Activated CD8-positive, alpha-beta memory T cell treated with anti-CD3 and anti-CD28 coated beads, Interleukin-2, amount 10 ng/mL, durations not matched to agents 7 days and 5 days (primary cell): ENCODE measurements around the gene TSHZ1. TPM values are rescaled to one million over a fixed set of nuclear protein-coding genes. Genes with fewer than 3 reads are reported as not detected.

Experiments
- ATAC-seq: fragments of 150-1000 bp; cut with Tn5 transposase; one replicate; pipeline ENCODE4 v1.10.0; 2021; ENCODE audit warnings: moderate library complexity
- CTCF ChIA-PET: fragments of 350-600 bp; sonication (Branson Sonifier 250); formaldehyde crosslinking; loops from one replicate; lab custom pipeline; 2021; ENCODE audit warnings: antibody characterized with exemption; lab: Charles Lee
- DNase-seq: peaks from one replicate; pipeline ENCODE4 v3.0.0-alpha.2; 2020
- H3K27ac Mint-ChIP-seq: one replicate; pipeline ENCODE4 v1.8.0; 2021; ENCODE audit warnings: mild to moderate bottlenecking, mixed read lengths
- H3K27me3 Mint-ChIP-seq: one replicate; pipeline ENCODE4 v1.8.0; 2021; ENCODE audit warnings: mixed read lengths
- H3K36me3 Mint-ChIP-seq: one replicate; pipeline ENCODE4 v1.8.0; 2021; ENCODE audit warnings: mild to moderate bottlenecking, mixed read lengths
- H3K4me1 Mint-ChIP-seq: one replicate; pipeline ENCODE4 v1.8.0; 2021; ENCODE audit warnings: mixed read lengths
- H3K4me3 Mint-ChIP-seq: one replicate; pipeline ENCODE4 v1.8.0; 2021; ENCODE audit warnings: mild to moderate bottlenecking, moderate library complexity, mixed read lengths
- H3K9me3 Mint-ChIP-seq: one replicate; pipeline ENCODE4 v1.8.0; 2022; ENCODE audit warnings: low read depth, mixed read lengths
- total RNA-seq, 2 experiments: library from RNA; stranded (reverse); gene quantifications; one replicate each; pipeline ENCODE4 v1.2.3, GENCODE V29; 2021

Gene TSHZ1, protein sequence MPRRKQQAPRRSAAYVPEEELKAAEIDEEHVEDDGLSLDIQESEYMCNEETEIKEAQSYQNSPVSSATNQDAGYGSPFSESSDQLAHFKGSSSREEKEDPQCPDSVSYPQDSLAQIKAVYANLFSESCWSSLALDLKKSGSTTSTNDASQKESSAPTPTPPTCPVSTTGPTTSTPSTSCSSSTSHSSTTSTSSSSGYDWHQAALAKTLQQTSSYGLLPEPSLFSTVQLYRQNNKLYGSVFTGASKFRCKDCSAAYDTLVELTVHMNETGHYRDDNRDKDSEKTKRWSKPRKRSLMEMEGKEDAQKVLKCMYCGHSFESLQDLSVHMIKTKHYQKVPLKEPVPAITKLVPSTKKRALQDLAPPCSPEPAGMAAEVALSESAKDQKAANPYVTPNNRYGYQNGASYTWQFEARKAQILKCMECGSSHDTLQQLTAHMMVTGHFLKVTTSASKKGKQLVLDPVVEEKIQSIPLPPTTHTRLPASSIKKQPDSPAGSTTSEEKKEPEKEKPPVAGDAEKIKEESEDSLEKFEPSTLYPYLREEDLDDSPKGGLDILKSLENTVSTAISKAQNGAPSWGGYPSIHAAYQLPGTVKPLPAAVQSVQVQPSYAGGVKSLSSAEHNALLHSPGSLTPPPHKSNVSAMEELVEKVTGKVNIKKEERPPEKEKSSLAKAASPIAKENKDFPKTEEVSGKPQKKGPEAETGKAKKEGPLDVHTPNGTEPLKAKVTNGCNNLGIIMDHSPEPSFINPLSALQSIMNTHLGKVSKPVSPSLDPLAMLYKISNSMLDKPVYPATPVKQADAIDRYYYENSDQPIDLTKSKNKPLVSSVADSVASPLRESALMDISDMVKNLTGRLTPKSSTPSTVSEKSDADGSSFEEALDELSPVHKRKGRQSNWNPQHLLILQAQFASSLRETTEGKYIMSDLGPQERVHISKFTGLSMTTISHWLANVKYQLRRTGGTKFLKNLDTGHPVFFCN (N-terminal part only)
- total RNA-seq, result 10 to 100 TPM; 13.8 to 20.4 TPM

DNA sequence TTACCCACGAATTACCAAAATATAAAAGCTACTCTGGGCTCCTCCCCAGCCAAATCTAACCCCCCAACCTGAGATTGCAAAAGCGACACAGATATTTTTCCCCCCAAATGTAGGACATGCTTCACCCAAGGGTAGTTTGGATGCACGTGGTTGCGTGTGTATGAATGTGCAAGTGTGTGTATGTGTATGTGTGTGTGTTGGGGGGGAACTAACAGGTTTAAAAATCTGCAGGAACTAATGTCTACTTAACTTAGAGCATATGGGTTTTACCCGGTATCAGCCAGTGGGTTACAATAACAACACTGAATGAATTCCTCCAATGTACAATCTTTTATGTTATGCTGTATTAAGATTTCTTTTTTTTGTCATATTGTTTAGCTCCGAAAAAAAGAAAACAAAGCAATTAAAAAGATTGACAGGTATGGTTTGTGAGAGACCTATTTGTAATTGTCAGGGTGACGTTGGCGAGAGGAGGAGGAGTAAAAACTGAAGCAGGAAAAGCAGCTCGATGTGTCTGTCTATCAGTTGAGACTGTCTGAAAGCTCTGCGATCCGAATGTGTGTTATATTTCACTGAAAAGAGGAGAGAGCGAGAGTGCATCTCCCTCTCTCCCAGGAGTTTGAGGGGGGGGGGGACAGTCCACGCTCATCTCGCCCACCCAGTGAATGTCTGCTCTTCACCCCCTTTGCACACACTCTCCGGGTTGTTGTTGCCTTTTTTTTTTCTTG, at the start of gene TSHZ1:
Gene TSHZ1, plus strand, starts transcription at position 524 of the 728 bp plus-strand sequence. CDS start 1,080 bp downstream, outside the sequence.
- peak; percentile 35 for ATAC-seq
- peak; percentile 82 for DNase-seq
- H3K9me3 Mint-ChIP-seq, result no peaks in the 10 kb centered on the region
- H3K4me1 Mint-ChIP-seq, result peaks cover 58% of the 10 kb centered on the region
- H3K27me3 Mint-ChIP-seq, result peaks cover 19% of the 10 kb centered on the region
- CTCF ChIA-PET, result interaction anchor here (0.6 to 1.4 kb wide), 7 partner anchors 34 to 613 kb away, joined by 3 to 6 read pairs (median 3); partner anchors contain the start of gene ZNF407
- H3K4me3 Mint-ChIP-seq, result peak within 1 kb of the TSS; percentile 98
- peak within 1 kb of the TSS; percentile 98 for H3K27ac Mint-ChIP-seq
- H3K36me3 Mint-ChIP-seq, result peaks cover 21% of the 10 kb centered on the region

DNA sequence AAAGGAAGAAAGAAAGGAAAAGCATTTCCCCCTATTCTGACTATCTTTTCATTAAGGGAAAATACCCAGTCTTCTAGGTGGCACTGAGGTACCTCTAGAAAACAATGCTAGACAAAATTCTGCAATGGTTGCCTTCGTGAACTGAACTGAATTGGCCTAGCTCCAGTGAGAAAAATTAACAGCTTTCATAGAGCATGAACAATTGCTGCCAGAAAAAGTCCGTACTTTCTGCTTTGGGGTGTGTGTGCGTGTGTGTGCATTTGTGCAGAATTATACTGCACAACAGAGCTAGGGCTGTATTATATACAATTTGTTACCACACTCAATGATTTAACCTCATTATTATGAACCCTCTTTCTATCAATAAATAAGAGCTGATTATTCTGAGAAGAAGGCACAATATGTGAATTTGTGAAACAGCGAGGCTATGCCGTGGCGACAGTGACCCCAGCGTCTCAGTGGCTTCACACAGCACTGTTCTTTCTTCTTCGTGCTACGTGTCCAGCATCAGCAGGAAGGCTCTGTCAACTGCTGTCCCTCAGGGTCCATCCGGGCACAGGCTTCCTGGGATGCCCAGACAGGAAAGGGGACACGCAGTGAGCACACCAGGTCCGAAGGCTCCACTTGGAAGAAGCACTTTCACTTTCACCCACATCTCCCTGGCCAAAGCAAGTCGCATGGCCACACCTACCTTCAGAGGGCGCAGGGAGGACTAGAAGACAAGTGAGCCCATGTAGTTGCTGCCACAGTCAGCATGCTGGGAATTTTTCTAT, 49.2 kb upstream of the TSHZ1 start:
- CTCF ChIA-PET, result no interaction called here
- DNase-seq (no peak), ATAC-seq (peak; percentile 42)
- Mint-ChIP-seq H3K4me1 (peaks cover 8% of the 10 kb centered on the region), H3K9me3 (no peaks in the 10 kb centered on the region), H3K27me3 (peaks cover 8% of the 10 kb centered on the region), H3K4me3 (peak overlapping the region; percentile 63), H3K36me3 (no peaks in the 10 kb centered on the region), H3K27ac (no peak overlapping the region)

GRCh38 chr18:75162467-75162866, 48.1 kb upstream of the TSHZ1 start:
- Mint-ChIP-seq H3K4me3 (no peak overlapping the region), H3K9me3 (no peaks in the 10 kb centered on the region), H3K27me3 (peaks cover 8% of the 10 kb centered on the region), H3K4me1 (peaks cover 8% of the 10 kb centered on the region), H3K36me3 (no peaks in the 10 kb centered on the region), H3K27ac (no peak overlapping the region)
- no peak for DNase-seq
- CTCF ChIA-PET, result no interaction called here
- no peak for ATAC-seq

- H3K27me3 Mint-ChIP-seq, result peaks cover 8% of the 10 kb centered on the region
- H3K9me3 Mint-ChIP-seq, result no peaks in the 10 kb centered on the region
- CTCF ChIA-PET, result no interaction called here
- peaks cover 8% of the 10 kb centered on the region for H3K4me1 Mint-ChIP-seq
- no peaks in the 10 kb centered on the region for H3K36me3 Mint-ChIP-seq
- H3K27ac Mint-ChIP-seq, result no peak overlapping the region
- DNase-seq, result no peak
- ATAC-seq, result no peak
- no peak overlapping the region for H3K4me3 Mint-ChIP-seq
These were observed 47.6 kb upstream of the TSHZ1 start for GRCh38 chr18:75162978-75163377.

- Mint-ChIP-seq H3K4me3 (no peak overlapping the region), H3K27ac (no peak overlapping the region), H3K4me1 (peaks cover 8% of the 10 kb centered on the region), H3K36me3 (no peaks in the 10 kb centered on the region), H3K27me3 (peaks cover 8% of the 10 kb centered on the region), H3K9me3 (no peaks in the 10 kb centered on the region)
- DNase-seq (no peak), ATAC-seq (no peak)
- CTCF ChIA-PET, result no interaction called here
These were observed 46.9 kb upstream of the TSHZ1 start for GRCh38 chr18:75163736-75164135.

DNA sequence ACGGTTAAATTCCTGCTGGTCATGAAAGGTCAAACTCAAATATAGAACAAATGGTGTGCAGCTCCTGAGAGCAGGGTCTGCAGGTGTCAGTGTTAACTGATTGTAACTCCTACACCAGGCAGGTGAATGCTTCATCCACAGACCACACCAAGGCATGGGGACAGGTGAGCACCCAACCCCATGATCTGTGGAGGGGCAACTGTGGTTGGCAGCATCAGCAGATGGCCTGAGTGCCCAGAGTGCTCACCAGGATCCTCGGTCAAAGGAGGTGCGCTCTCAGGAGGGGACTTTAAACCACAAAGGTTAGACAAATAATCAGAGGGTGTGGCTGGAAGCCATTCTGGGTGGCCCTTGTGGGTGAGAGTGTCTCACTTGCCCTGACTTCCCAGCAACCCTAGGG, 46.1 kb upstream of the TSHZ1 start:
- CTCF ChIA-PET, result no interaction called here

DNA sequence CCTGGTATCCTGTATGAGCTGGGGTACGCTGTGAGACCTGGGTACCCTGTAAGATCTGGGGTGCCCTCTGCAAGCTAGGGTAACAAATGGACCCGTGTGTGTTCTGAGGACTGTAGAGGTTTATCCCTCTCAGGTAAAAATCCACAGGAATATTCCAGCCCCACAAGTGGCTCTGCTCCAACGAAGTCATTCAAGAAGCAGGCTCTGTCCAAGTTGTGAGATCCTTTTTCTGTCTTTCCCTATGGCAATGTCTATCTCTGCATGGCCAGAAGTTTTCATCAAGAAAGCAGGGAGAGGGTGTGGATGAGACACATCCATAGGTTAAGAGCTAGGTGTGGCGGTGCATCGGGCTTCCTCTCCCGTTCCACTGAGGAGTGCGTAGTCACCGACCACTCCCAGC, 44.7 kb upstream of the TSHZ1 start:
- DNase-seq (no peak), ATAC-seq (no peak)
- Mint-ChIP-seq H3K4me1 (peaks cover 8% of the 10 kb centered on the region), H3K9me3 (no peaks in the 10 kb centered on the region), H3K27ac (no peak overlapping the region), H3K4me3 (no peak overlapping the region), H3K36me3 (no peaks in the 10 kb centered on the region), H3K27me3 (no peaks in the 10 kb centered on the region)
- CTCF ChIA-PET, result no interaction called here

More for the DNA sequence above, 46.1 kb upstream of the TSHZ1 start:
- H3K9me3 Mint-ChIP-seq, result no peaks in the 10 kb centered on the region
- peaks cover 8% of the 10 kb centered on the region for H3K27me3 Mint-ChIP-seq
- no peak for ATAC-seq
- H3K4me1 Mint-ChIP-seq, result peaks cover 8% of the 10 kb centered on the region
- DNase-seq, result no peak
- H3K4me3 Mint-ChIP-seq, result no peak overlapping the region
- H3K36me3 Mint-ChIP-seq, result no peaks in the 10 kb centered on the region
- no peak overlapping the region for H3K27ac Mint-ChIP-seq

DNA sequence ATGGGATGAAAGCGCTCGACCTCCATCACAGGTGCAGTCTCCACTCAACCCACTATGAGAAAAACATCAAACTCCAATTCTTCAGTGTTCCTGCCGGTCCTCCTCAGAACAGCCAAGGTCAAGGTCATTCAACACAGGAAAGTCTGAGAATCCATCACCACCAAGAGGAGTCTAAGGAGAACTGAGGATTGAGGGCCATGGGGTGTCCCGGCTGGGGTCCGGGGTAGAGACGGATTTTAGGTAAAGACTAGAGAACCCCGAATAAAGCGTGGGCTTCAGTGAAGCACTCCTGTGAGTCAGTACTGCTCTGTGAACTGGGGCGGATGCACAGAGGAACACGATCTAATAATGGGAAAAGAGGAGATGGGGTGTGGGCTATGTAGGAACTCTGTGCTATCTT, 43.5 kb upstream of the TSHZ1 start:
- Mint-ChIP-seq H3K27me3 (no peaks in the 10 kb centered on the region), H3K4me1 (no peaks in the 10 kb centered on the region), H3K9me3 (no peaks in the 10 kb centered on the region), H3K4me3 (no peak overlapping the region), H3K27ac (no peak overlapping the region), H3K36me3 (no peaks in the 10 kb centered on the region)
- CTCF ChIA-PET, result no interaction called here
- ATAC-seq, result no peak
- DNase-seq, result no peak

DNA sequence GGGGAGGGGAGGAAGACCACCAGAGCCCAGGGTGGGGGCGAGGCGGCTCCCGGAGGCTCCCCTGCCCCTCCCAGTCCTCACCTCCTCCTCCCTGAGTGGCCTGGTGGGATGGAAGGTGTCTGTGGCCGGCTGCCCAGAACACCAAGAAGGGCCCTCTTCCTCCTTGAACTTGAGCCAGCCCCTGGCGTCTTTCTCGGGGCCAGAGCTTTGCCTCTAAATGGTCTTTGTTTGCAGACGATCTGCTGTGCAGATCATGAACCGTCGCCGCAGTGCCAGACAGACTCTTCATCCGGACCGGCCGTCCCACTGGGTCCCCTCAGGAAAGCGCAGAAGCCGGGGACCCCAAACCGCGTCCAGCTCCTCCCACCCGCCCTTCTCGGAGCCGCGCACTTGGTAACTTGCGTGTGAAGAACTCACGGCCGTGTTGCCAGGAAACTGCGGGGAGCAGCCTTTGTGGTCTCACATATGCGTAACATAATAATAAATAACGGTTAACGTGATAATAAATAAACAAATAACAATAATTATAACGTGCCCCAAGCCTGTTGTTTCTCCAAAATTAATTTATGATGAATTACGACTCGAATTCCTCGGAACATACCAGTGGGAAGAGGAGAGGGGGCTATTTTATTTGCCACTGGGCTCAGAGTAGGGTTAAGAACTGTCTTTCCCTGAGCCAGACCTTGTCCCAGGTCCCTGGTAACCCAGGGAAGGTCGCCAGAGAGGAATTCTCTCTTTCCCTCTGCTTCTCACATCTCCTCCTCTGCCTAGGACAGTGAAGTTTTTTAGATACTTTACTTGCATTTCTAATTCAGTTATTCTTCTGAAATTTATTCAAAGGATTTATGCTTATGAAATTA, 42.6 kb upstream of the TSHZ1 start:
- no peaks in the 10 kb centered on the region for H3K9me3 Mint-ChIP-seq
- ATAC-seq, result no peak
- no peaks in the 10 kb centered on the region for H3K27me3 Mint-ChIP-seq
- H3K4me3 Mint-ChIP-seq, result no peak overlapping the region
- no peaks in the 10 kb centered on the region for H3K36me3 Mint-ChIP-seq
- H3K4me1 Mint-ChIP-seq, result no peaks in the 10 kb centered on the region
- H3K27ac Mint-ChIP-seq, result no peak overlapping the region
- peak; percentile 21 for DNase-seq
- CTCF ChIA-PET, result no interaction called here

DNA sequence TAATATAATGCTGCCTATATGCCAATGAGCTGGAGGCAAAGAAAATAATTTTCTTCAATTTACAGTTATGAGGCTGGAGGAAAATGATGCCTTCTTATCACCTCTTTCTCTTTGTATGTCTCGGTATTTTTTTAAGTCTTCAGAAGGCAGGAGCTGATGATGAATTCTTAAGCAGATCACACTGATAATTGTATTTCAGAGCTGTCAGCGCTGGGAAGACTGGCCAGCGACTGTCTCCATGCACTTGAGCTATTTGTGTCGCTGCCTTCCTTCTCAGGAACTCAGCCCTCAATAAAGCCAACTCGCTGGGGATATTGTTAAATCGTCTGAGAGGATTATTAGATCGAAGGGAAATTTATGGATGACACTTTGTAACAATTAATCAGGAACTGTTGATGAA, 42.0 kb upstream of the TSHZ1 start:
- H3K36me3 Mint-ChIP-seq, result no peaks in the 10 kb centered on the region
- H3K27me3 Mint-ChIP-seq, result no peaks in the 10 kb centered on the region
- ATAC-seq, result no peak
- CTCF ChIA-PET, result no interaction called here
- no peaks in the 10 kb centered on the region for H3K4me1 Mint-ChIP-seq
- no peaks in the 10 kb centered on the region for H3K9me3 Mint-ChIP-seq
- H3K27ac Mint-ChIP-seq, result no peak overlapping the region
- DNase-seq, result no peak
- H3K4me3 Mint-ChIP-seq, result no peak overlapping the region

- CTCF ChIA-PET, result no interaction called here
- no peaks in the 10 kb centered on the region for H3K9me3 Mint-ChIP-seq
- no peaks in the 10 kb centered on the region for H3K4me1 Mint-ChIP-seq
- DNase-seq (no peak), ATAC-seq (no peak)
- no peaks in the 10 kb centered on the region for H3K27me3 Mint-ChIP-seq
- H3K4me3 Mint-ChIP-seq, result no peak overlapping the region
- no peaks in the 10 kb centered on the region for H3K36me3 Mint-ChIP-seq
- H3K27ac Mint-ChIP-seq, result no peak overlapping the region
These were observed 41.2 kb upstream of the TSHZ1 start for GRCh38 chr18:75169411-75169810.
